Activated naive CD4-positive, alpha-beta T cell treated with anti-CD3 and anti-CD28 coated beads, Interleukin-2, amount 50 U/mL, for 24 hours (primary cell): ENCODE data around the gene WDR74.

Experiments
- H3K27ac Mint-ChIP-seq: one replicate; pipeline ENCODE4 v1.8.0; 2021; ENCODE audit warnings: mild to moderate bottlenecking, mixed read lengths
- H3K27me3 Mint-ChIP-seq: one replicate; pipeline ENCODE4 v1.8.0; 2021; ENCODE audit warnings: mixed read lengths
- H3K36me3 Mint-ChIP-seq: one replicate; pipeline ENCODE4 v1.8.0; 2021; ENCODE audit warnings: mixed read lengths
- H3K4me1 Mint-ChIP-seq: one replicate; pipeline ENCODE4 v1.8.0; 2021; ENCODE audit warnings: mixed read lengths
- H3K4me3 Mint-ChIP-seq: one replicate; pipeline ENCODE4 v1.8.0; 2021; ENCODE audit warnings: mild to moderate bottlenecking, mixed read lengths
- H3K9me3 Mint-ChIP-seq: one replicate; pipeline ENCODE4 v1.8.0; 2021; ENCODE audit warnings: mixed read lengths

Gene WDR74

GRCh38 chr11:62839050-62839945 is at the start of gene WDR74:
Gene WDR74, minus strand, starts transcription at chr11:62839590. Its CDS starts 20 bp downstream, at chr11:62839570.
- peaks cover 18% of the 10 kb centered on the region for H3K36me3 Mint-ChIP-seq
- H3K27ac Mint-ChIP-seq, result no peak within 1 kb of the TSS

GRCh38 chr11:62889126-62889483 is 49.7 kb upstream of the WDR74 start:
- Mint-ChIP-seq H3K4me1 (peaks cover 43% of the 10 kb centered on the region), H3K4me3 (peak overlapping the region; percentile 11), H3K9me3 (no peaks in the 10 kb centered on the region), H3K27ac (peak overlapping the region; percentile 53), H3K27me3 (no peaks in the 10 kb centered on the region), H3K36me3 (peaks cover 26% of the 10 kb centered on the region)

More at GRCh38 chr11:62839050-62839945, at the start of gene WDR74:
- H3K9me3 Mint-ChIP-seq, result no peaks in the 10 kb centered on the region
- no peak within 1 kb of the TSS for H3K4me3 Mint-ChIP-seq
- peaks cover 42% of the 10 kb centered on the region for H3K4me1 Mint-ChIP-seq
- H3K27me3 Mint-ChIP-seq, result no peaks in the 10 kb centered on the region

GRCh38 chr11:62888406-62888805 is 49.0 kb upstream of the WDR74 start:
- Mint-ChIP-seq H3K36me3 (peaks cover 32% of the 10 kb centered on the region), H3K4me3 (no peak overlapping the region), H3K27me3 (no peaks in the 10 kb centered on the region), H3K9me3 (no peaks in the 10 kb centered on the region), H3K4me1 (peaks cover 50% of the 10 kb centered on the region), H3K27ac (peak overlapping the region; percentile 53)

- H3K9me3 Mint-ChIP-seq, result no peaks in the 10 kb centered on the region
- H3K4me3 Mint-ChIP-seq, result peak overlapping the region; percentile 87
- H3K4me1 Mint-ChIP-seq, result peaks cover 59% of the 10 kb centered on the region
- H3K36me3 Mint-ChIP-seq, result peaks cover 57% of the 10 kb centered on the region
- H3K27me3 Mint-ChIP-seq, result no peaks in the 10 kb centered on the region
- H3K27ac Mint-ChIP-seq, result peak overlapping the region; percentile 91
These were observed 45.9 kb upstream of the WDR74 start for GRCh38 chr11:62885137-62885750.

GRCh38 chr11:62883673-62884072 is 44.3 kb upstream of the WDR74 start:
- H3K36me3 Mint-ChIP-seq, result peaks cover 50% of the 10 kb centered on the region
- peak overlapping the region; percentile 100 for H3K27ac Mint-ChIP-seq
- H3K4me1 Mint-ChIP-seq, result peaks cover 59% of the 10 kb centered on the region
- peak overlapping the region; percentile 97 for H3K4me3 Mint-ChIP-seq
- no peaks in the 10 kb centered on the region for H3K9me3 Mint-ChIP-seq
- H3K27me3 Mint-ChIP-seq, result no peaks in the 10 kb centered on the region

GRCh38 chr11:62882788-62883501 is 43.6 kb upstream of the WDR74 start:
- Mint-ChIP-seq H3K4me3 (peak overlapping the region; percentile 97), H3K36me3 (peaks cover 49% of the 10 kb centered on the region), H3K27me3 (no peaks in the 10 kb centered on the region), H3K9me3 (no peaks in the 10 kb centered on the region), H3K4me1 (peaks cover 57% of the 10 kb centered on the region), H3K27ac (peak overlapping the region; percentile 100)

- Mint-ChIP-seq H3K9me3 (no peaks in the 10 kb centered on the region), H3K4me1 (peaks cover 55% of the 10 kb centered on the region), H3K4me3 (peak overlapping the region; percentile 97), H3K27ac (peak overlapping the region; percentile 100), H3K36me3 (peaks cover 49% of the 10 kb centered on the region), H3K27me3 (no peaks in the 10 kb centered on the region)
These were observed 43.0 kb upstream of the WDR74 start for GRCh38 chr11:62882431-62882749.

GRCh38 chr11:62881579-62882430 is 42.4 kb upstream of the WDR74 start:
- peaks cover 50% of the 10 kb centered on the region for H3K4me1 Mint-ChIP-seq
- H3K36me3 Mint-ChIP-seq, result peaks cover 46% of the 10 kb centered on the region
- H3K9me3 Mint-ChIP-seq, result no peaks in the 10 kb centered on the region
- H3K4me3 Mint-ChIP-seq, result peak overlapping the region; percentile 97
- no peaks in the 10 kb centered on the region for H3K27me3 Mint-ChIP-seq
- peak overlapping the region; percentile 100 for H3K27ac Mint-ChIP-seq

GRCh38 chr11:62880803-62881578 is 41.6 kb upstream of the WDR74 start, which contains the start of gene SLC3A2:
Gene SLC3A2, plus strand, starts transcription at chr11:62880896. Its CDS starts 128 bp downstream, at chr11:62881024.
- Mint-ChIP-seq H3K4me1 (peaks cover 44% of the 10 kb centered on the region), H3K27ac (peak within 1 kb of the TSS; percentile 100), H3K36me3 (peaks cover 46% of the 10 kb centered on the region), H3K27me3 (no peaks in the 10 kb centered on the region), H3K9me3 (no peaks in the 10 kb centered on the region), H3K4me3 (peak within 1 kb of the TSS; percentile 97)

GRCh38 chr11:62880231-62880802 is 40.9 kb upstream of the WDR74 start:
- Mint-ChIP-seq H3K27me3 (no peaks in the 10 kb centered on the region), H3K36me3 (peaks cover 40% of the 10 kb centered on the region), H3K9me3 (no peaks in the 10 kb centered on the region), H3K4me3 (peak overlapping the region; percentile 97), H3K4me1 (peaks cover 37% of the 10 kb centered on the region), H3K27ac (peak overlapping the region; percentile 100)

GRCh38 chr11:62879235-62879978 is 40.0 kb upstream of the WDR74 start:
- Mint-ChIP-seq H3K4me1 (peaks cover 32% of the 10 kb centered on the region), H3K27me3 (no peaks in the 10 kb centered on the region), H3K9me3 (no peaks in the 10 kb centered on the region), H3K4me3 (peak overlapping the region; percentile 97), H3K36me3 (peaks cover 36% of the 10 kb centered on the region), H3K27ac (peak overlapping the region; percentile 87)

- H3K27ac Mint-ChIP-seq, result no peak overlapping the region
- H3K4me1 Mint-ChIP-seq, result peaks cover 10% of the 10 kb centered on the region
- no peaks in the 10 kb centered on the region for H3K9me3 Mint-ChIP-seq
- H3K36me3 Mint-ChIP-seq, result peaks cover 11% of the 10 kb centered on the region
- no peaks in the 10 kb centered on the region for H3K27me3 Mint-ChIP-seq
- H3K4me3 Mint-ChIP-seq, result no peak overlapping the region
These were observed 37.3 kb upstream of the WDR74 start for GRCh38 chr11:62876712-62877111.

GRCh38 chr11:62875698-62876478 is 36.5 kb upstream of the WDR74 start:
- H3K9me3 Mint-ChIP-seq, result no peaks in the 10 kb centered on the region
- H3K27ac Mint-ChIP-seq, result no peak overlapping the region
- H3K4me3 Mint-ChIP-seq, result no peak overlapping the region
- H3K27me3 Mint-ChIP-seq, result no peaks in the 10 kb centered on the region
- H3K36me3 Mint-ChIP-seq, result peaks cover 8% of the 10 kb centered on the region
- H3K4me1 Mint-ChIP-seq, result peaks cover 10% of the 10 kb centered on the region
